ENCODE results near the gene MFAP2. TPM values are rescaled to one million over a fixed set of nuclear protein-coding genes. Genes with fewer than 3 reads are reported as not detected.

Gene MFAP2
- total RNA-seq, 1 experiment from 2014 or later, result 27.2 TPM

DNA sequence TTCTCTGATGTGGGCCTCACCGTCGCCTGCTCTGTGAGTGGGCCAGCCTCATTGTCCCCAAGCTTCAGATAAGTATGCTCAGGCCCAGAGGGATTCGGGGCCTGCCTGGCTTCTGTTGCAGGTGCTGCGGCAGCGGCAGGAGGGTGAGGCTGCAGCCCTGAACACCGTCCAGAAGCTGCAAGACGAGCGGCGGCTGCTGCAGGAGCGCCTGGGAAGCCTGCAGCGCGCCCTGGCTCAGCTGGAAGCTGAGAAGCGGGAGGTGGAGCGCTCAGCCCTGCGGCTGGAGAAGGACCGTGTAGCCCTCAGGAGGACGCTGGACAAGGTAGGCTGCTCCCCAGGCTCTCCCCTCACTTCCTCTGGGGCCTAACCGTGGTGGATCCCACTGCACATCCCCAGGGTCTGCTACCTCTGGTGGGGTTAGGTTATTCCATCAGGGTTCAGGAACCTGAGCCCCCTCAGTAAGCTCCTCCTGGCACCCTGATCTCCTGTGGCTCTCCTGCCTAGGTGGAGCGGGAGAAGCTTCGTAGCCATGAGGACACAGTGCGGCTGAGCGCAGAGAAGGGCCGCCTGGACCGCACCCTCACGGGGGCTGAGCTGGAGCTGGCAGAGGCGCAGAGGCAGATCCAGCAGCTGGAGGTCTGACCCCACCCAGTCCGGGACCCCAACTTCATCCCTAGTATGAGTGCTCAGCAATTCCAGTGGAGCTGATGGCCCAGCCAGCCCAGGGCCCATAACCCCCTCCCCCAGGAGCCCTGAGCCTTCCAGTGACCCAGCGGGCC is 10.1 kb downstream of the MFAP2 start:
- no peaks in the 10 kb centered on the region for H3K4me1 ChIP-seq (ENCODE audit: insufficient read depth, low read length, poor library complexity, severe bottlenecking)
- TF ChIP-seq, protein P1, sequence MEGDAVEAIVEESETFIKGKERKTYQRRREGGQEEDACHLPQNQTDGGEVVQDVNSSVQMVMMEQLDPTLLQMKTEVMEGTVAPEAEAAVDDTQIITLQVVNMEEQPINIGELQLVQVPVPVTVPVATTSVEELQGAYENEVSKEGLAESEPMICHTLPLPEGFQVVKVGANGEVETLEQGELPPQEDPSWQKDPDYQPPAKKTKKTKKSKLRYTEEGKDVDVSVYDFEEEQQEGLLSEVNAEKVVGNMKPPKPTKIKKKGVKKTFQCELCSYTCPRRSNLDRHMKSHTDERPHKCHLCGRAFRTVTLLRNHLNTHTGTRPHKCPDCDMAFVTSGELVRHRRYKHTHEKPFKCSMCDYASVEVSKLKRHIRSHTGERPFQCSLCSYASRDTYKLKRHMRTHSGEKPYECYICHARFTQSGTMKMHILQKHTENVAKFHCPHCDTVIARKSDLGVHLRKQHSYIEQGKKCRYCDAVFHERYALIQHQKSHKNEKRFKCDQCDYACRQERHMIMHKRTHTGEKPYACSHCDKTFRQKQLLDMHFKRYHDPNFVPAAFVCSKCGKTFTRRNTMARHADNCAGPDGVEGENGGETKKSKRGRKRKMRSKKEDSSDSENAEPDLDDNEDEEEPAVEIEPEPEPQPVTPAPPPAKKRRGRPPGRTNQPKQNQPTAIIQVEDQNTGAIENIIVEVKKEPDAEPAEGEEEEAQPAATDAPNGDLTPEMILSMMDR (conservative IDR thresholded peaks at IDR 0.05; ENCODE audit: low read depth, low read length), result no peak
- BruUV-seq (replicated peaks), result no TSS peak
- no peak overlapping the region for H3K27ac ChIP-seq (ENCODE audit: low read depth, low read length, poor library complexity, severe bottlenecking)
- H3K36me3 ChIP-seq (ENCODE audit: insufficient read depth, low read length, poor library complexity, severe bottlenecking), result peaks cover 4% of the 10 kb centered on the region
- H3K4me3 ChIP-seq (ENCODE audit: low read depth, low read length, poor library complexity, severe bottlenecking), result no peak overlapping the region
- POLR2A ChIA-PET (ENCODE audit: low non-redundant PET), result no interaction called here
- H3K27me3 ChIP-seq (replicated peaks; ENCODE audit: insufficient read depth, low read depth, low read length, poor library complexity), result no peaks in the 10 kb centered on the region
- no peak for DNase-seq (ENCODE audit: low spot score)
- intact Hi-C loops (cut with micrococcal nuclease; ENCODE audit: unreplicated experiment), result no loop called here
- H3K9me3 ChIP-seq (ENCODE audit: low read depth, low read length, poor library complexity, severe bottlenecking), result no peaks in the 10 kb centered on the region
- CTCF ChIA-PET, result no interaction called here

GRCh38 chr1:16969651-16970050 is 10.8 kb downstream of the MFAP2 start:
- no peak for DNase-seq (ENCODE audit: low spot score)
- Histone ChIP-seq H3K36me3 (ENCODE audit: insufficient read depth, low read length, poor library complexity, severe bottlenecking) (peaks cover 4% of the 10 kb centered on the region), H3K4me1 (ENCODE audit: insufficient read depth, low read length, poor library complexity, severe bottlenecking) (no peaks in the 10 kb centered on the region), H3K9me3 (ENCODE audit: low read depth, low read length, poor library complexity, severe bottlenecking) (no peaks in the 10 kb centered on the region), H3K27me3 (replicated peaks; ENCODE audit: insufficient read depth, low read depth, low read length, poor library complexity) (no peaks in the 10 kb centered on the region), H3K4me3 (ENCODE audit: low read depth, low read length, poor library complexity, severe bottlenecking) (no peak overlapping the region), H3K27ac (ENCODE audit: low read depth, low read length, poor library complexity, severe bottlenecking) (no peak overlapping the region)
- intact Hi-C loops (cut with micrococcal nuclease; ENCODE audit: unreplicated experiment), result no loop called here
- no peak for TF ChIP-seq EZH2 (IDR thresholded peaks at IDR 0.05; ENCODE audit: borderline replicate concordance, low read depth, low read length, poor library complexity, severe bottlenecking)
- TF ChIP-seq, protein P1 (conservative IDR thresholded peaks at IDR 0.05; ENCODE audit: low read depth, low read length), result no peak
- no TSS peak for BruUV-seq (replicated peaks)
- ChIA-PET CTCF (no interaction called here), POLR2A (ENCODE audit: low non-redundant PET) (no interaction called here)

DNA sequence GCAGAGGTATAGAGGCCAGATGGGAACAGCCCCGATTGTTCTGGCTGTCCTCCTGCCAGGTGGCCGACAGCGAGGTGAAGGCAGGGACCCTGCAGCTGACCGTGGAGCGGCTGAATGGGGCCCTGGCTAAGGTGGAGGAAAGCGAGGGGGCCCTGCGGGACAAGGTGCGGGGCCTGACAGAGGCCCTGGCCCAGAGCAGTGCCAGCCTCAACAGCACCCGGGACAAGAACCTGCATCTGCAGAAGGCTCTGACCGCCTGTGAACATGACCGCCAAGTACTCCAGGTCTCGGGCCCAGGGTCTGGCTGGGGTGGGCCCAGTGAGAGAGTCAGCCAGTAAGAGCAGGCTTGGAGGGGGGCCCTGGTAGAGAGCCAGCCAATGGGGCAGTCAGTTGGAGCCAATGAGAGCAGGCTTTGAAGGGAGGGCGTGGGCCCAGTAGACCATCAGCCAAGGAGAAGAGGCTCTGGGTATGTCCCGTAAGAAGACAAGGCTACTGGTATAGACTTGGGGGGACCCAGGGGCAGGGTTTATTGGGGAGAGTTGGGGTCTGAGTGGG is 11.3 kb downstream of the MFAP2 start:
- POLR2A ChIA-PET (ENCODE audit: low non-redundant PET), result no interaction called here
- TF ChIP-seq, protein P1 (conservative IDR thresholded peaks at IDR 0.05; ENCODE audit: low read depth, low read length), result no peak
- no peak for TF ChIP-seq EZH2 (IDR thresholded peaks at IDR 0.05; ENCODE audit: borderline replicate concordance, low read depth, low read length, poor library complexity, severe bottlenecking)
- H3K36me3 ChIP-seq (ENCODE audit: insufficient read depth, low read length, poor library complexity, severe bottlenecking), result peaks cover 4% of the 10 kb centered on the region
- BruUV-seq (replicated peaks), result no TSS peak
- H3K27ac ChIP-seq (ENCODE audit: low read depth, low read length, poor library complexity, severe bottlenecking), result no peak overlapping the region
- CTCF ChIA-PET, result no interaction called here
- H3K9me3 ChIP-seq (ENCODE audit: low read depth, low read length, poor library complexity, severe bottlenecking), result no peaks in the 10 kb centered on the region
- intact Hi-C loops (cut with micrococcal nuclease; ENCODE audit: unreplicated experiment), result no loop called here
- no peak overlapping the region for H3K4me3 ChIP-seq (ENCODE audit: low read depth, low read length, poor library complexity, severe bottlenecking)
- H3K27me3 ChIP-seq (replicated peaks; ENCODE audit: insufficient read depth, low read depth, low read length, poor library complexity), result no peaks in the 10 kb centered on the region
- no peak for DNase-seq (ENCODE audit: low spot score)
- H3K4me1 ChIP-seq (ENCODE audit: insufficient read depth, low read length, poor library complexity, severe bottlenecking), result no peaks in the 10 kb centered on the region

Measured in A673 (cell line).